Neuronal stem cell (in vitro differentiated cells): ENCODE measurements around the gene DNAH8.

Experiments
- DNase-seq: peaks from one replicate; pipeline ENCODE4 v3.0.0-alpha.2; 2013; ENCODE audit warnings: low spot score
- H2AFZ ChIP-seq: one replicate; pipeline ENCODE4 v1.6.1; 2013; ENCODE audit warnings: mild to moderate bottlenecking, low read length, inconsistent platforms
- H2AK5ac ChIP-seq: 2 replicates; pipeline ENCODE4 v1.6.1; 2013; ENCODE audit warnings: low read depth, mild to moderate bottlenecking, inconsistent platforms, low read length, moderate library complexity, mixed read lengths
- H2BK120ac ChIP-seq: 2 replicates; pipeline ENCODE4 v1.6.1; 2013; ENCODE audit warnings: low read depth, mild to moderate bottlenecking, inconsistent platforms, low read length, moderate library complexity, mixed read lengths
- H2BK12ac ChIP-seq: one replicate; pipeline ENCODE4 v1.6.1; 2013; ENCODE audit warnings: low read length, inconsistent platforms
- H2BK15ac ChIP-seq: 2 replicates; pipeline ENCODE4 v1.6.1; 2013; ENCODE audit warnings: mild to moderate bottlenecking, low read length, inconsistent platforms, mixed read lengths
- H2BK5ac ChIP-seq: one replicate; pipeline ENCODE4 v1.6.1; 2013; ENCODE audit warnings: inconsistent platforms, mild to moderate bottlenecking, low read length, moderate library complexity
- H3K14ac ChIP-seq: one replicate; pipeline ENCODE4 v1.6.1; 2013; ENCODE audit warnings: low read length, inconsistent platforms
- H3K18ac ChIP-seq: 2 replicates; pipeline ENCODE4 v1.6.1; 2013; ENCODE audit warnings: low read length, inconsistent platforms
- H3K23ac ChIP-seq: 2 replicates; pipeline ENCODE4 v1.6.1; 2013; ENCODE audit warnings: low read depth, mild to moderate bottlenecking, mixed read lengths, low read length, inconsistent platforms; ENCODE audit not compliant: poor library complexity
- H3K27ac ChIP-seq: replicated peaks from 3 replicates; pipeline ENCODE4 v1.5.1; 2013; ENCODE audit warnings: low read length, inconsistent platforms
- H3K27me3 ChIP-seq, 3 experiments: 2 replicates each; pipeline ENCODE4 v1.6.1; 2013; ENCODE audit warnings: low read length in 3 of 3, mild to moderate bottlenecking in 2 of 3, inconsistent platforms in 1 of 3, low read depth in 1 of 3, mixed read lengths in 1 of 3, moderate library complexity in 1 of 3; ENCODE audit not compliant: control insufficient read depth in 3 of 3, insufficient read depth in 3 of 3
- H3K36me3 ChIP-seq, 2 donors: replicated peaks in 1 of 2; 2 replicates each; pipeline ENCODE4 v1.6.1; 2013; ENCODE audit warnings: low read length in 2 of 2; ENCODE audit not compliant: control insufficient read depth in 2 of 2, insufficient read depth in 2 of 2
- H3K4ac ChIP-seq: 2 replicates; pipeline ENCODE4 v1.6.1; 2013; ENCODE audit warnings: inconsistent platforms, mild to moderate bottlenecking, low read length, moderate library complexity
- H3K4me1 ChIP-seq, 2 donors: 1 replicate in 1 of 2; 2 replicates in 1 of 2; pipeline ENCODE4 v1.6.1; 2013; ENCODE audit warnings: low read length in 2 of 2, low read depth in 1 of 2; ENCODE audit not compliant: control insufficient read depth in 2 of 2, insufficient read depth in 1 of 2
- H3K4me2 ChIP-seq: one replicate; pipeline ENCODE4 v1.6.1; 2013; ENCODE audit warnings: mild to moderate bottlenecking, low read length, inconsistent platforms; ENCODE audit not compliant: insufficient read depth, poor library complexity, severe bottlenecking
- H3K4me3 ChIP-seq, 2 donors: 2 replicates each; pipeline ENCODE4 v1.5.1; 2013; ENCODE audit warnings: low read length in 2 of 2, mild to moderate bottlenecking in 2 of 2, inconsistent platforms in 1 of 2, moderate library complexity in 1 of 2
- H3K79me1 ChIP-seq: one replicate; pipeline ENCODE4 v1.6.1; 2013; ENCODE audit warnings: low read depth, mild to moderate bottlenecking, inconsistent platforms, low read length, moderate library complexity
- H3K9ac ChIP-seq: one replicate; pipeline ENCODE4 v1.6.1; 2013; ENCODE audit warnings: mild to moderate bottlenecking, low read depth, low read length, inconsistent platforms; ENCODE audit not compliant: poor library complexity
- H3K9me3 ChIP-seq, 2 donors: replicated peaks in 1 of 2; 2 replicates each; pipeline versions ENCODE3 to v1.6.1; 2013; ENCODE audit warnings: low read length in 2 of 2, mild to moderate bottlenecking in 2 of 2, inconsistent platforms in 1 of 2, low read depth in 1 of 2, mixed read lengths in 1 of 2, moderate library complexity in 1 of 2; ENCODE audit not compliant: control insufficient read depth in 2 of 2, insufficient read depth in 1 of 2
- H4K8ac ChIP-seq: one replicate; pipeline ENCODE4 v1.6.1; 2013; ENCODE audit warnings: low read depth, mild to moderate bottlenecking, inconsistent platforms, low read length, moderate library complexity
- H4K91ac ChIP-seq: one replicate; pipeline ENCODE4 v1.6.1; 2013; ENCODE audit warnings: low read length, low read depth, mild to moderate bottlenecking, inconsistent platforms; ENCODE audit not compliant: poor library complexity
- WGBS, 2 donors: extraction: QIAGEN DNeasy Blood & Tissue Kit; methylation state at CpG; one replicate each; pipeline ENCODE4 v1.1.7; 2013; ENCODE audit warnings: missing lambda C conversion rate in 2 of 2, mixed read lengths in 1 of 2; ENCODE audit not compliant: insufficient read length in 2 of 2, insufficient replicate concordance in 1 of 2; ENCODE audit errors: extremely low coverage in 2 of 2; 5-methylcytosine and 5-hydroxymethylcytosine counted together

Gene DNAH8

DNA sequence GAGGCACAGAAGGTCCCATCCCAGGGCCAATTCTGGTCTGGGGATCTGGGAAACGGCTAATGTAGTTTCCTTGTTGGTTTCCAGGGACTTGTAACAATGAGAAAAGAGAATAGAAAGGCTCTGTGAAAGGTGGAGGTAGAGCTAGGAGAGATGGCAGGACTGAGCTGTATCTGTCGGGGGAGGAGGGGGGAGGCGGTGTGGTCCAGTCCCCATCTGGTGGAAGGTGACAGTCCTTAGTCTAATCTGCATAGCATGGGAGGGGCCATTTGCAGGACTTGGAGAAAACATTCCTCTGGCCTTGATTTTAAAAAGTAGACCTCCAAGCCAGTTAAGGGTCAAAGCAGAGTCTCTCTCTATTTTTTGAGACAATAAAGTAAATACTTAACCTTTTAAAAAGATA, 137.1 kb downstream of the DNAH8 start:
- no CpG with 5 or more reads among the region's 3 CpGs for WGBS, 2 donors
- H2AK5ac ChIP-seq, result no peak overlapping the region
- no peak overlapping the region for H2AFZ ChIP-seq
- no peak overlapping the region for H3K14ac ChIP-seq
- no peak overlapping the region for H2BK12ac ChIP-seq
- no peak overlapping the region for H4K91ac ChIP-seq
- H3K27me3 ChIP-seq, result peaks cover 0 to 54% (median 0%) of the 10 kb centered on the region in 3 experiments
- no peak overlapping the region for H2BK15ac ChIP-seq
- no peak overlapping the region for H3K18ac ChIP-seq
- no peaks in the 10 kb centered on the region for H3K9me3 ChIP-seq
- H3K79me1 ChIP-seq, result no peaks in the 10 kb centered on the region
- no peak overlapping the region for H2BK5ac ChIP-seq
- no peak for DNase-seq
- H3K4me2 ChIP-seq, result no peak overlapping the region
- no peak overlapping the region for H3K4me3 ChIP-seq
- no peak overlapping the region for H2BK120ac ChIP-seq
- no peak overlapping the region for H3K4ac ChIP-seq
- H3K9ac ChIP-seq, result no peak overlapping the region
- no peak overlapping the region for H3K27ac ChIP-seq
- H4K8ac ChIP-seq, result no peak overlapping the region
- peaks cover 0 to 3% of the 10 kb centered on the region in 2 donors for H3K4me1 ChIP-seq
- H3K36me3 ChIP-seq, result no peaks in the 10 kb centered on the region
- no peak overlapping the region for H3K23ac ChIP-seq

DNA sequence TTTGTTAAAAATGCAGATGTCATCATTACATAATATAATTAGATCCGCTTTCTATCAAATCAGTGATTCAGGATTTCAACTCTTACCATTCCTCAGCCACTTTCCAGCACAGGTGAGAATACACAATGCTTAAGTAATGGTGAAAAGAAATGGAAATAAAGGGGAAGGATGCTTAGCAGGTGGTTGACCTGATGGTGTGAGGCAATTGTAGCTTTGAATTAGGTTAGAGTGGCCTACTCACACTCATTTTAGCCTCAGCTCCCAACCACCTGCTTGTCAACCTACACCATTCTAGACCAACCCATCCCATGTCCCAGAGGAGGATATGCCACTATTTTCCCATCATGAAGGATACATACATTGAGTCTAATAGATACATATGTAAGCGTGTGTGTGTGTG, 138.1 kb downstream of the DNAH8 start:
- no peak overlapping the region for H4K8ac ChIP-seq
- H3K79me1 ChIP-seq, result no peaks in the 10 kb centered on the region
- H3K27ac ChIP-seq, result no peak overlapping the region
- H4K91ac ChIP-seq, result no peak overlapping the region
- H3K36me3 ChIP-seq, result no peaks in the 10 kb centered on the region
- H3K4me2 ChIP-seq, result no peak overlapping the region
- no peak overlapping the region for H2AK5ac ChIP-seq
- H3K9me3 ChIP-seq, result no peaks in the 10 kb centered on the region
- no peak overlapping the region for H3K23ac ChIP-seq
- no peak overlapping the region for H2BK12ac ChIP-seq
- H2BK5ac ChIP-seq, result no peak overlapping the region
- no peak overlapping the region for H3K4ac ChIP-seq
- H3K14ac ChIP-seq, result no peak overlapping the region
- H2BK15ac ChIP-seq, result no peak overlapping the region
- H3K18ac ChIP-seq, result no peak overlapping the region
- no CpG with 5 or more reads among the region's 2 CpGs for WGBS, 2 donors
- no peak overlapping the region for H2BK120ac ChIP-seq
- H3K27me3 ChIP-seq, result peaks cover 0 to 44% (median 0%) of the 10 kb centered on the region in 3 experiments
- H3K4me3 ChIP-seq, result no peak overlapping the region
- DNase-seq, result no peak
- no peak overlapping the region for H2AFZ ChIP-seq
- no peak overlapping the region for H3K9ac ChIP-seq
- peaks cover 0 to 3% of the 10 kb centered on the region in 2 donors for H3K4me1 ChIP-seq

DNA sequence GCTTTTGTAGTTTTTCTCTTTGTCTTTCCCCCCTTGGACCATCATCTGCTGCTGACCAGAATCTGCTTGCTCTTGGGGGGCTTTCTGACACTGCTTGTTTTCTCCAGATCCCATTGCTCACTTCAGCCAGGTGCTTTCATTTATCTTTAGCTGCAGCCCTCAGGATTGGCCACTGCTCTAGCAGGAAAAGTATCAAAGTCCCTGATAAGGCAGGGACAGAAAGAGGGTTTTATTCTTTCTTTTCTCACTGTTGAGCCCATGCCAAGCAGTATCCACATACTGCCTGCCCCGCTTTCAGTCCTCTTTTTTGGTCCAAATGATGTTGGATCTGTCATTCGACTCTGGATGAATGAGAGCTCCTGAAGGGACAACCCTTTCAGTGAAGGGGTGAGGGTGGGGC, 141.4 kb downstream of the DNAH8 start:
- no peak overlapping the region for H3K4ac ChIP-seq
- no peak overlapping the region for H4K91ac ChIP-seq
- H3K9ac ChIP-seq, result no peak overlapping the region
- no CpG with 5 or more reads among the region's 2 CpGs for WGBS, 2 donors
- H3K14ac ChIP-seq, result no peak overlapping the region
- H2BK12ac ChIP-seq, result no peak overlapping the region
- H3K4me2 ChIP-seq, result no peak overlapping the region
- H3K79me1 ChIP-seq, result no peaks in the 10 kb centered on the region
- H2BK5ac ChIP-seq, result no peak overlapping the region
- H3K27me3 ChIP-seq, result peaks cover 0 to 23% (median 0%) of the 10 kb centered on the region in 3 experiments
- H2BK15ac ChIP-seq, result no peak overlapping the region
- no peak overlapping the region for H2AK5ac ChIP-seq
- no peak overlapping the region for H3K23ac ChIP-seq
- no peaks in the 10 kb centered on the region for H3K9me3 ChIP-seq
- H3K36me3 ChIP-seq, result no peaks in the 10 kb centered on the region
- no peak overlapping the region for H3K4me3 ChIP-seq
- no peak overlapping the region for H2BK120ac ChIP-seq
- H3K4me1 ChIP-seq, result peaks cover 0 to 3% of the 10 kb centered on the region in 2 donors
- no peak overlapping the region for H3K18ac ChIP-seq
- H3K27ac ChIP-seq, result no peak overlapping the region
- no peak for DNase-seq
- no peak overlapping the region for H4K8ac ChIP-seq
- H2AFZ ChIP-seq, result no peak overlapping the region

GRCh38 chr6:38857815-38858214, 142.7 kb downstream of the DNAH8 start:
- DNase-seq, result no peak
- Histone ChIP-seq H4K91ac (no peak overlapping the region), H2BK120ac (no peak overlapping the region), H3K9ac (no peak overlapping the region), H2BK5ac (no peak overlapping the region), H2BK15ac (no peak overlapping the region), H2AK5ac (no peak overlapping the region), H2AFZ (no peak overlapping the region), H2BK12ac (no peak overlapping the region), H3K14ac (no peak overlapping the region), H3K79me1 (no peaks in the 10 kb centered on the region), H3K4me2 (no peak overlapping the region), H3K27me3 (peaks cover 0 to 16% (median 0%) of the 10 kb centered on the region in 3 experiments), H3K4ac (no peak overlapping the region), H4K8ac (no peak overlapping the region), H3K23ac (no peak overlapping the region), H3K18ac (no peak overlapping the region), H3K36me3 (no peaks in the 10 kb centered on the region), H3K4me3 (no peak overlapping the region), H3K4me1 (no peaks in the 10 kb centered on the region), H3K27ac (no peak overlapping the region), H3K9me3 (no peaks in the 10 kb centered on the region)
- WGBS, 2 donors, result no CpG with 5 or more reads among the region's 5 CpGs
